H1 (cell line): Measurements from ENCODE around the gene CXCL5. TPM values are rescaled to one million over a fixed set of nuclear protein-coding genes. Genes with fewer than 3 reads are reported as not detected.

Experiments
- BRCA1 ChIP-seq: IDR thresholded peaks from 2 replicates; pipeline ENCODE4 v1.6.1; 2012; ENCODE audit warnings: low read depth, low read length, improper control_type of control experiment
- CHD7 ChIP-seq: fragments of 300-600 bp; sonication (generic); IDR thresholded peaks from 2 replicates; pipeline ENCODE4 v1.7.1; 2012; ENCODE audit warnings: low read length, moderate library complexity, mild to moderate bottlenecking, inconsistent platforms; ENCODE audit not compliant: insufficient replicate concordance
- EZH2 ChIP-seq: fragments of 200-600 bp; sonication (generic); IDR thresholded peaks from 2 replicates; pipeline ENCODE4 v1.7.1; 2012; ENCODE audit warnings: low read depth, mild to moderate bottlenecking, moderate library complexity, low read length, inconsistent platforms; ENCODE audit not compliant: severe bottlenecking
- JUN ChIP-seq: IDR thresholded peaks from 2 replicates; pipeline ENCODE4 v1.6.1; 2011; ENCODE audit warnings: low read depth, mild to moderate bottlenecking, improper control_type of control experiment, low read length
- RXRA ChIP-seq: IDR thresholded peaks from 2 replicates; pipeline ENCODE4 v1.6.1; 2011; ENCODE audit warnings: low read depth, mild to moderate bottlenecking, low read length, moderate library complexity; ENCODE audit not compliant: insufficient read depth
- YY1 ChIP-seq: IDR thresholded peaks from 2 replicates; pipeline ENCODE4 v1.6.1; 2011; ENCODE audit warnings: low read depth, mild to moderate bottlenecking, low read length
- polyA plus RNA-seq, 7 experiments: library from polyadenylated mRNA; depleted of rRNA in 3 of 7; stranded (reverse) in 5 of 7; unstranded in 2 of 7; fragments of >200 nt in 5 of 7; fragments of 200-250 nt in 2 of 7; gene quantifications; 1 replicate in 5 of 7; 2 replicates in 1 of 7; 4 replicates in 1 of 7; pipeline versions ENCODE4 v1.2.1 to v1.2.3, GENCODE V29; 2011 to 2013; ENCODE audit warnings: missing spikeins in 2 of 7, mixed read lengths in 2 of 7
- total RNA-seq: library from RNA; stranded (reverse); fragmentation: NEBNext Ultra II Directional; extraction: Animal tissue kit (Norgen Biotek cat#: 25700); gene quantifications from 2 replicates; pipeline ENCODE4 v1.2.1, GENCODE V29; 2021

The CXCL5 gene
- total and polyA plus RNA-seq, 2 of the 8 experiments (the other 6 are each of a cell fraction or from before 2014, with no cell fraction given), result 10.9 to 15.6 TPM

GRCh38 chr4:74006009-74006476 lies 7.6 kb upstream of the CXCL5 start (continued):
- TF ChIP-seq CHD7 (no peak), BRCA1 (no peak), RXRA (no peak), YY1 (no peak), EZH2 (no peak), JUN (no peak)
